Activated CD4-positive, alpha-beta T cell treated with anti-CD3 and anti-CD28 coated beads, Interleukin-2, Interleukin-4, amounts not matched to agents 100 ng/mL and 50 ng/mL, durations not matched to agents 16 hours and 8 hours (primary cell): ENCODE results near the gene PDE7B.

Experiments used
- DNase-seq: peaks from one replicate; pipeline ENCODE4 v3.0.0-alpha.2; 2020; ENCODE audit warnings: low spot score

The PDE7B gene

GRCh38 chr6:136153707-136154375 lies 302.3 kb downstream of the PDE7B start:
- DNase-seq, result no peak

DNA sequence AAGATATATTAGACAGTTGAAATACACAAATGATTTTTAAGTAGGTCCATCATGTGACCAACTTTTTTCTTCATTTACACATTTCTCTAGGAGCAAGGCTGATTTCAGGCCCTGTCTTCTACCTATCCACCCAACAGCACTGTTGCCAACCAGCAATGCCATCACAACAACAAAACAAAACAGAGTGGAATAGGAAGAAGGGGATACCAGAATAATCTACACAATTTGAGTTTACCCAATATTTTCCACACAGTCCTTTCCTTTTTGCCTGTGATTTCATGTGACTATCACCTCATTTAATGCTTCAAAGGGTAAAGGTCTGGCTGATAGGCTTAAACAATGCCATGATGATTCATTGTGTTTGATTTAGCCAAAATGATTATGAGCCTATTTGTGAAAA lies 303.7 kb downstream of the PDE7B start:
- no peak for DNase-seq

- no peak for DNase-seq
Observed at GRCh38 chr6:136157743-136158142, 306.2 kb downstream of the PDE7B start.

- DNase-seq, result no peak
Observed at GRCh38 chr6:136158387-136158821, 306.9 kb downstream of the PDE7B start.

DNA sequence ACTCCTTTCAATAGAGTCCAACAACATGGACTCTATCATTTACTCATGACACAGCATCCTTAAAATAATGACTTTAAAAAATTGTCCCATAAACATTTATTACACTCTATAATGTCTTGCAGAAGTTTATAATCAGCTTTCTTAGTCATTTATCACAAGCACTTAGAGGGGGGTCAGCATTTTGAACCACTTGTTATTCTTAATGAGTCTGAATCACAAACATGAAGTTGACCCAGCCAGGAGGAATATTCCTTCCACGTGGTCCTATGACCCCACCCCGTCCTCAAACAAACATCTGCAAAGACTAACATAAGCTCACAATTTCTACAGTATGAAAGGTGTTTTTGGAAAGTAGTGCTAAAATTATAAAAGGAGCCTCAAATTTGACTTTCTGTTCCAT lies 307.5 kb downstream of the PDE7B start:
- DNase-seq, result no peak

DNA sequence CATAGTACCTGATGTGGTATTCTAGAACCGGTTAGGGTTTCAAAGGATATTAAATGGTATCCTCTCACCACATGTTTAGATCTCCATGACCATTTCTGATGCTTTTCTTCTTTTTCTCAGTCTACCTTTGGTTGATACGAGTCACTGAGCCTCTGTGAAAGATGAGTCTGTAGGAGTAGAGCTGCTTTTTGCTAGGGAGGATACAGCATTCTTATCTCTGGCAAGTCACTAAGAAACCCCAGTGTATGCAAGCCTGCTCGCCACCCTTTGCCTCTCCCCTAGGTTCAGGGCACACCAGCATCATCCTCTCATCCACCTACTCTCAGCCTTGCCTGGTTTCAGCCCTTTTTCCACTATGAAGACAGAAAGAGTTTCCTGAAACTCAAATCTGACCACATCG lies 308.7 kb downstream of the PDE7B start:
- DNase-seq, result no peak

DNA sequence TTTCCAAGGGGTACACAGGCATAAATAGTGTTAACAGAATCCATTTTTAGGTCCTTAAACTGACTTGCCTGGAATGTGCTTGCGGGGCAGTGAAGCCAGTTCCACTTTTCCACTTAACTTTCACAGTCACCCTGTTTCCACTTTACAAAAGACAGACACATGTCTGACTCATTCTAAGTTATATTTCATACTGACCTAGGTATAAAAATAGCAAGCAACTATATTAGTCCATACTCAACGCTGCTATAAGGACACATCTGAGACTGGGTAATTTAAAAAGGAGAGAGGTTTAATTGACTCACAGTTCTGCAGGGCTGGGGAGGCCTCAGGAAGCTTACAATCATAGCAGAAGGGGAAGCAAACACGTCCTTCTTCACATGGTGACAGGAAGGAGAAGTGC lies 310.4 kb downstream of the PDE7B start:
- DNase-seq, result no peak

DNA sequence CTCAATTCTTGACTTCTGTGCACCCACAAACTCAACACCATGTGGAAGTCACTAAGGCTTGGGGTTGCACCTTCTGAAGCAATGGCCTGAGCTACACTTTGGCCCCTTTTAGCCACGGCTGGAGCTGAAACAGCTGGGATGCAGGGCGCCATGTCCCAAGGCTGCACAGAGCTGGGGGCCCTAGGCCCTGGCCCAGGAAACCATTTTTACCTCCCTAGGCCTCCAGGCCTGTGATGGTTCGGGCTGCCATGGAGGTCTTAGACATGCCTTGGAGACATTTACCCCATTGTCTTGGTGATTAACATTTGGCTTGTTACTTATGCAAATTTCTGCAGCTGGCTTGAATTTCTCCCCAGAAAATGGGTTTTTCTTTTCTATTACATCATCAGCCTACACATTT lies 311.8 kb downstream of the PDE7B start:
- no peak for DNase-seq

DNA sequence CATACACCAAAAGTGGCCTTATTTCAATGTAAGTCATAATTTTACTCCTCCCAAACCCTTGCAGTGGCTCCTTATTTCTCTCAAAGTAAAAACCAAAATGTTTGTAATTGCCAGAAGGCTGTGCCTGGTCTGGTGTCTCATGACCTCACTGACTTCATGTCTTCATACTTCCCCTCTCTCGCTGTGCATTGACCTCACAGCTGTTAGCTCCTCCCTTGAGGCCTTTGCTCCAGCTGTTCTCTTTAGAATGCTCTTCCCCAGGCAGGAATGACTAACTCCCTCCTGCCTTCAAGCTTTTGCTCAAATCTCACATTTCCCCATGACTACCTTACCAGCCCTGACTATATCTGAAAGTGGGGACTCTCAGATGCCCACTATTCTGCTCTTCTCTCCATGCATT lies 315.3 kb downstream of the PDE7B start:
- DNase-seq, result no peak

DNA sequence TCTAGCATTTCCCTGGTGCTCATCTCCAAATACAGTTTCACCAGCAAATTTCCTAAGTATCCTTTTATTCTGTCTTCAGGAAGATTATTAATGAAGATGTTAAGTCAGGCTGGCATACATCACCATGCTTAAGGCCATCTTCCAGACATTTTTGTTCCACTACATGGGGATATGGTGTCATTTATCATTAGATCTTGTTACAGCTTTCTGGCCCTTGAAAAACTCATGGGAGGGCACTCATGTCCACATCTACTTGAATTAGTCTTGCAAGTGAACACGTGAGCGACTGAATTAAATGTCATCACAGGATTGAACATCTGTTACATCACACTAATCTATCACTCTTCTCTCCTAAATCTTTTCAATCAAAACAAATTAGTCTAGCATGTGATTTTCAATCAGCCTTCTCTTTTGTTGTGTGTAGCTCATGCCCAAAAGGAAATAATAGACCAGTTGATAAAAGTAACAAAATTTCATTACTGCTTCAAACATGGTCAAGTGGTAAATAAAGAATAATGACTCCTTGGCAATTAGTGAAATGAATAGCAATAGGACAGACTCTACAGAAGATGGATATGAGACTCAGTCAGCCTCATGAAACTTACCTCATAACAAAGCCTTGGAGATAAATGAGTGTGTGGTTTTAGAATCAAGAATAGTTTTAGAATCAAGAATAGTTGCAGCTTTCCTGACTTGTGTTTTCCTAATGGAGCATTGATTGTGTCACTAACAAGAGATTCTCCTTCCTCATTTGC lies 318.1 kb downstream of the PDE7B start:
- no peak for DNase-seq

DNA sequence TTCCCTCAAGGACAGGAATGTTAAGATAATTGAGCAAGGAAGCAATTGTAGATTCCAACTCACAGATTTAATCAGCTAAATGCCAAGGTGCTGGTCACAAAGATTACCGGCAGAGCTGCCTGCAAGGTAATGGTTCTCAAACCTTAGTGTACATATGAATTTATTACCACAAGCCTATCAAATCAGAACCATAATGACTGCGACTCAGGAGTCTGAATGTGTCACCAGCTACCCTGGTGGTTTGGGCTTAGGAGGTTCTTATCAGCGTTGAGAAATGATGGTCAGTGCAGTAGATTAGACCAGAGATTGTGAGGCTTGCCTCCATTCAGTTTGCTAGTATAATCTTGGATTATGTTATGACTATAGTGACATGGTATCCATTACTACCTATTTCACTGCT lies 319.7 kb downstream of the PDE7B start:
- DNase-seq, result no peak

GRCh38 chr6:136173519-136174507 lies 322.3 kb downstream of the PDE7B start:
- DNase-seq, result no peak

DNA sequence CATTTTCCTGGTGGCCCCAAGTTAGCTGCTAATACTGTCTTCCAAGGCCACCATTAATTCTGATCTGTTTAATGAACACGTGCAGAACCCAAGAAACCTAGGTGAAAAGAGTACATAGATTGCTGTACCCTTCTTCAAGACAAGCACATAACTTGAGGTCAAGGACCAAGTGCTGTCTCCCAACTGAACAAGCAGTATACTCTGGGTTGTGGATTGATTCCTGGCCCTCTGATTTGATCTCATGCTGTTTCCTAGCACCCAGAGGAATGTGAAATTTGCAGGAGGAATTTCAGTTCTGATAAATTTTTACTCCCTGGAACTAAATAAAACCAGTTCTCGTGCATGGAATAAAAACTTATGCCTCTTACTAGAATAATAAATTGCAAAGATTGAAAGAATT lies 323.0 kb downstream of the PDE7B start:
- DNase-seq, result no peak

GRCh38 chr6:136175873-136176272 lies 324.4 kb downstream of the PDE7B start:
- no peak for DNase-seq

DNA sequence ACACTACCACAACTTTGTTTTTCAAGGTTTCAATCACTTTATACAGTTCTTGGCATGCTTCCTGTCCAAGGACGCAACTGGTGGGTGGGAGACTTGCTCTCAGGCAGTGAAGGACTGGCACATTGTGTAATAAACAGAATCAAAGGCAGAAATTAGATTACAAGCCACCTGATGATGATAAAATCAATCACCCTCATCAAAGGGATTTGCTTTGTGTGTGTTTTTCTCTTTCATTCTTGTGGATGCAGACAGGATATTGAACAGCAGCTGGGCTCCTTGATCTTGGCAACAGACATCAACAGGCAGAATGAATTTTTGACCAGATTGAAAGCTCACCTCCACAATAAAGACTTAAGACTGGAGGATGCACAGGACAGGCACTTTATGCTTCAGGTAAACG lies 327.2 kb downstream of the PDE7B start:
- DNase-seq, result no peak

GRCh38 chr6:136180704-136181511 lies 329.4 kb downstream of the PDE7B start:
- no peak for DNase-seq

DNA sequence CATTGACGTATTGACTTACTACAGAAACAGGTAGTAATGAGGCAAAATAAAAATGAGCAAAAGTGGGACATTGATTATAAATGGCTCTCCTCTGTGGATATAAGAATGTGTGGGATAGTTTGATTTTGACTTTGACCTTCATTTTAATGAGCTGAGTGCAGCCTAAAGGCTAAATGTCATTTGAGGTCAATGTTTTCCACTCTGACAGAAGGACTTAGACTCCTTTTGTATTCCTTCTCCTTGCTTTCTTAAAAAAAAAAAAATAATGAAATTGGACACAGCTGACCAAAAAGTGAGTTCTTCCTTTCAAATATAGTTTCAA lies 330.0 kb downstream of the PDE7B start:
- no peak for DNase-seq

DNA sequence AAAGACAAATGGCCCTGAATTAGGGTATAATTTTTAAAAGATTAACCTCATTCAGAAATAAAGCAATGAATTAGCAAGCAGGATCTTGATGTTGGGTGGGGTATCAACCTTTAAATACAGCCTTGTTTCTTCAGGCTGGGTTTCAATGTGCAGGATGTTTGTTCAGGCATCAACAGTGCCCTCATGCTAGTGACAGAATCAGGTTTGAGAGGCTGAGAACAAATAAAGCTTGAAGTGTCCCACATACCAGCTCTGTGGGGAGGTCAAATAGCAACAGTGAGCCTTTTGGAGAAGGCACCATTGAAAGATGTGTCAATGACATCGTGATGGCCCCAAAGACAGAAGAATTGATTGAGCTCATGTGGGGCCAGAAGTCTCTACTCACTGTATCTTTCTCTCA lies 330.4 kb downstream of the PDE7B start:
- no peak for DNase-seq

DNA sequence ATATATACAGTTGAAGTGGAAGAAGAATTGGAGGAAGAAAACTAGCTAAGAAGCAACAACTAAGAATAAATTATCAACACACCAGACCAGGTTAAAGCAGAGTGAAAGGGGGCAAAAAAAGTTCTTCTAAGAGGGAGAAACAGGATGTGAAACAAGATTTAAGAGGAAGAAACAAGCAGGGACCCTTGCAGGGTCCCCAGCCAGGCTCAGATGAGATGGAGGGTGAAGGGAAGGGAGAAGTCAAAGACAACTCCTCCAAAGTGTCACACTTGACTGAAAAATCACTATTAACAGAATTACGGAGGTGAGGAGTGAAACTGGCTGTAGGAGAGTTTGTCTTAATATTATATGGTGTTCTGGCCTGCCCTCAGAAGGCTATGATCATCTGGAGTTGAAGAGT lies 333.2 kb downstream of the PDE7B start:
- no peak for DNase-seq

GRCh38 chr6:136186363-136186762 lies 334.9 kb downstream of the PDE7B start:
- no peak for DNase-seq

- no peak for DNase-seq
Observed at GRCh38 chr6:136188486-136188885, 337.0 kb downstream of the PDE7B start.

GRCh38 chr6:136189104-136189503 lies 337.6 kb downstream of the PDE7B start:
- no peak for DNase-seq
